Smooth muscle cell (in vitro differentiated cells): ENCODE data around the gene GMDS. TPM values are rescaled to one million over a fixed set of nuclear protein-coding genes. Genes with fewer than 3 reads are reported as not detected.

Source experiments
- DNase-seq: peaks from one replicate; lab custom pipeline; 2025; ENCODE audit not compliant: unreplicated experiment; lab: John Stamatoyannopoulos, UW
- H2AFZ ChIP-seq: fragments of 200-600 bp; sonication (generic); 2 replicates; pipeline ENCODE4 v1.6.0; 2016; ENCODE audit warnings: antibody characterized with exemption, low read depth, mild to moderate bottlenecking
- H3F3A ChIP-seq: fragments of 200-600 bp; sonication (generic); 2 replicates; pipeline ENCODE4 v1.6.0; 2017; ENCODE audit warnings: antibody characterized with exemption, low read depth
- H3K27ac ChIP-seq: fragments of 200-600 bp; sonication (generic); 2 replicates; pipeline ENCODE4 v1.5.1; 2016; ENCODE audit warnings: low read depth, mild to moderate bottlenecking
- H3K27me3 ChIP-seq: fragments of 200-600 bp; sonication (generic); 2 replicates; pipeline ENCODE4 v1.6.1; 2016; ENCODE audit warnings: low read depth, mild to moderate bottlenecking
- H3K36me3 ChIP-seq: fragments of 200-600 bp; sonication (generic); 2 replicates; pipeline ENCODE4 v1.5.1; 2016; ENCODE audit warnings: low read depth
- H3K4me1 ChIP-seq: fragments of 200-600 bp; sonication (generic); 2 replicates; pipeline ENCODE4 v1.5.1; 2016; ENCODE audit warnings: low read depth
- H3K4me2 ChIP-seq: fragments of 200-600 bp; sonication (generic); 2 replicates; pipeline ENCODE4 v1.6.0; 2016; ENCODE audit warnings: mild to moderate bottlenecking
- H3K4me3 ChIP-seq: fragments of 200-600 bp; sonication (generic); 2 replicates; pipeline ENCODE4 v1.5.1; 2016; ENCODE audit warnings: mild to moderate bottlenecking
- H3K79me2 ChIP-seq: fragments of 200-600 bp; sonication (generic); 2 replicates; pipeline ENCODE4 v1.6.0; 2016; ENCODE audit warnings: low read depth, mild to moderate bottlenecking
- H3K9ac ChIP-seq: fragments of 200-600 bp; sonication (generic); 2 replicates; pipeline ENCODE4 v1.6.0; 2016; ENCODE audit warnings: low read depth
- H3K9me3 ChIP-seq: fragments of 200-600 bp; sonication (generic); replicated peaks from 2 replicates; pipeline ENCODE4 v1.5.1; 2016; ENCODE audit warnings: low read depth
- H4K20me1 ChIP-seq: fragments of 200-600 bp; sonication (generic); 2 replicates; pipeline ENCODE4 v1.6.0; 2016; ENCODE audit warnings: low read depth
- WGBS: methylation state at CpG from one replicate; pipeline ENCODE4 v1.1.7; 2016; ENCODE audit warnings: low lambda C conversion rate; 5-methylcytosine and 5-hydroxymethylcytosine counted together
- polyA plus RNA-seq: library from polyadenylated mRNA; unstranded; fragments of >200 nt; fragmentation: Nextera tagmentation; extraction: Ambion mirVana; gene quantifications from 2 replicates; pipeline ENCODE4 v1.2.1, GENCODE V29; 2016
- total RNA-seq: library from RNA; depleted of rRNA; stranded (reverse); fragments of >200 nt; gene quantifications from 2 replicates; pipeline ENCODE4 v1.2.3, GENCODE V29; 2014
- TF ChIP-seq, protein P1 (sequence below): fragments of 200-600 bp; sonication (generic); IDR thresholded peaks from 2 replicates; pipeline ENCODE4 v1.5.1; 2017; ENCODE audit warnings: borderline replicate concordance, mild to moderate bottlenecking, antibody characterized with exemption; ENCODE audit not compliant: insufficient read depth, poor library complexity, severe bottlenecking

Gene GMDS
- total and polyA plus RNA-seq, 2 experiments from 2014 or later = 3.7 to 8.5 TPM

DNA sequence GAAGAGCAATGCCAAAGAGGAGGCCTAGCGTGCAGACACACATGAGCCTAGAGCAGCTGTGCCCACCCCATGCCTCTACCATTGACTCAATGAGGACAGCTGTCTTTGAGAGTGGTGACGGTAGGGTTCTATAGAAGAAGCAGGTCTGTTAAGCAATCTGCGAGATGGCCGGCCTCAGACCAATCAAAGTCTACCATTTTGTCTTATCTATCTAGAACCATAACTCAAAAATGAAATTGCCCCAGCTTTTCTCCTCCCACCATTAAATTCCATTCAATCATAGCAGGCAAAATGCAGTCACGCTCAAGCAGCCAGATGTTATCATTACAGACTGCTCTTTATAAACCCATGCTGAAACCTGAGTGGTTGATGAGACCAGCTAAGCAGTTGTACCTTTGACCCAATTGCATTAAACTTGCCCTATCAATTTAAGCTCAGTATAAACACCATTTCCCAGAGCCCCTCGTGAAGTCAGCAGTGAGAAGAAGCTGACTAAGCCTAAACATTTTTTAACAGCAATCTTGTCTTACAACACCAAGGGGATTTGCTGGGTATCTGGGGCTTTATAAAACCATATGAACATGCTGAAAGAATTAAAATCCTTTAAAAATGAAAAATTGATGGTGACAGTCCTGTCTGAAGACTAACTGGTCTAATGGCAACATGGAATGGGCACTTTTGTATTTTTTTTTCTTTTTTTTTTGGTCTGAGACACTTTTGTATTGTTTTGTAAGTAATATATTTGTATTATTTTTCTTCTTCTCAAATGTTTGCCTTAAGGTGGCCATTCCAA is 578.2 kb downstream of the GMDS start:
- H3K27ac ChIP-seq = no peak overlapping the region
- H4K20me1 ChIP-seq = no peaks in the 10 kb centered on the region
- H3K27me3 ChIP-seq = peaks cover 26% of the 10 kb centered on the region
- no peak for DNase-seq
- H3K9me3 ChIP-seq = no peaks in the 10 kb centered on the region
- H3K79me2 ChIP-seq = no peaks in the 10 kb centered on the region
- peak overlapping the region; percentile 14 for H3K4me2 ChIP-seq
- no peaks in the 10 kb centered on the region for H3K36me3 ChIP-seq
- no peak overlapping the region for H2AFZ ChIP-seq
- H3F3A ChIP-seq = no peaks in the 10 kb centered on the region
- no peaks in the 10 kb centered on the region for H3K4me1 ChIP-seq
- 44% methylated on average over 6 of the region's 6 CpGs for WGBS
- no peak overlapping the region for H3K4me3 ChIP-seq
- H3K9ac ChIP-seq = no peak overlapping the region
- TF ChIP-seq, protein P1, sequence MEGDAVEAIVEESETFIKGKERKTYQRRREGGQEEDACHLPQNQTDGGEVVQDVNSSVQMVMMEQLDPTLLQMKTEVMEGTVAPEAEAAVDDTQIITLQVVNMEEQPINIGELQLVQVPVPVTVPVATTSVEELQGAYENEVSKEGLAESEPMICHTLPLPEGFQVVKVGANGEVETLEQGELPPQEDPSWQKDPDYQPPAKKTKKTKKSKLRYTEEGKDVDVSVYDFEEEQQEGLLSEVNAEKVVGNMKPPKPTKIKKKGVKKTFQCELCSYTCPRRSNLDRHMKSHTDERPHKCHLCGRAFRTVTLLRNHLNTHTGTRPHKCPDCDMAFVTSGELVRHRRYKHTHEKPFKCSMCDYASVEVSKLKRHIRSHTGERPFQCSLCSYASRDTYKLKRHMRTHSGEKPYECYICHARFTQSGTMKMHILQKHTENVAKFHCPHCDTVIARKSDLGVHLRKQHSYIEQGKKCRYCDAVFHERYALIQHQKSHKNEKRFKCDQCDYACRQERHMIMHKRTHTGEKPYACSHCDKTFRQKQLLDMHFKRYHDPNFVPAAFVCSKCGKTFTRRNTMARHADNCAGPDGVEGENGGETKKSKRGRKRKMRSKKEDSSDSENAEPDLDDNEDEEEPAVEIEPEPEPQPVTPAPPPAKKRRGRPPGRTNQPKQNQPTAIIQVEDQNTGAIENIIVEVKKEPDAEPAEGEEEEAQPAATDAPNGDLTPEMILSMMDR = no peak

DNA sequence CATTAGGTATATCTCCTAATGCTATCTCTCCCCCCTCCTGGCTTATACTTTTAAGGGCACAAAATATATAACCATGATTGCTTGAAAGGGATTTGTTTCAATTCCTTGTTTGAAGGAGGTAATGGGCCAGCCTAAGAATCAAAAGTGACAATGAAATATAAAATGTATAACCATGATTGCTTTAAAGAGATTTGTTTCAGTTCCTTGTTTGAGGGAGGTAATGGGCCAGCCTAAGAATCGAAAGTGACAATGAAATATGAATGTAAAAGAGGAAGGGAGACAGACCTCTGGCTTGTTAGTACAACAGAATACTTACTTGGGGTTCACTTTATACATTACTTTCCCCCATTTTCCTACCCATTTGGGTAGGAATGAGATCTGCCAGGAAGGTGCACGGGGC is 580.2 kb downstream of the GMDS start:
- Histone ChIP-seq H3K9ac (no peak overlapping the region), H2AFZ (no peak overlapping the region), H3K27me3 (peaks cover 42% of the 10 kb centered on the region), H3K9me3 (no peaks in the 10 kb centered on the region), H3K79me2 (no peaks in the 10 kb centered on the region), H3K4me2 (no peak overlapping the region), H3F3A (no peaks in the 10 kb centered on the region), H3K27ac (no peak overlapping the region), H4K20me1 (no peaks in the 10 kb centered on the region), H3K4me1 (no peaks in the 10 kb centered on the region), H3K4me3 (no peak overlapping the region), H3K36me3 (no peaks in the 10 kb centered on the region)
- TF ChIP-seq, protein P1 = no peak
- no peak for DNase-seq
- 92% methylated on average over 2 of the region's 2 CpGs for WGBS

DNA sequence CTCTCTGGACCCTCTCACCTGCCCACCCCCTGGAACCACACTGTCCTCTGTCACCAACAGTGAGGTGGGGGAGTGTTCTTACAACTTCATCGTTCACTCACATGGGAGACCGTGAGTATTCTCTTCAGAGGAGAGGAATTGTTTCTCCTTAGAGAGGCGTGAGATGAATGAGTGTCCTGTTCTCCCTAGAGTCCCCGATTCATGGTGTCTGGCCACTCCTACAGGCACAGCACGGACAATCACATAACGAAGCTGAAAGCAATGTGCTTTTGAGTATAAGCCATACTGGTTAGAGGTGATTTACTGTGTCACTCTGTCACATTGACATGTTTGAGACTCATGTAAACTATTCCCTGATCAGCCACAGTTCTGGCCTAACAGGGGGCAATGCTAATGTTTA is 581.1 kb downstream of the GMDS start:
- TF ChIP-seq, protein P1 = no peak
- H4K20me1 ChIP-seq = no peaks in the 10 kb centered on the region

DNA sequence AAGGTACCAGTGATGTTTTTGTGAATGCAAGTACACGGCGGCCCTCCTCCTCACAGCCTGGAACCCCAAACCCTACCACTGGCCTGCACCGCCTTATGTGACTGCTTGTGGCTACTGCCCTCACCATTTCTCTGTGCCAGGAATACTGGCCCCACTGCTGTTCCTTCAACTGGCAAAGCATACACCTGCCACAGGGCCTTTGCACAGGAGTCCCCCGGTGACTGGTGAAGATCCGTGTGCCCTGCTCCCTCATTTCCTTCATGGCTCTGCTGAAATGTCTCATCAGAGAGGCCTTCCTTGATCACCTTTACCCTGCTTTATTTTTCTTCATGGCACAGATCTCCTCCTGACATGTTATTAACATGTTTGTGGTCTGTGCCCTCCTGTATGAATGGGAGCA is 581.9 kb downstream of the GMDS start:
- Histone ChIP-seq H3K4me3 (no peak overlapping the region), H4K20me1 (no peaks in the 10 kb centered on the region), H3K79me2 (no peaks in the 10 kb centered on the region), H3F3A (no peaks in the 10 kb centered on the region), H3K4me1 (no peaks in the 10 kb centered on the region), H2AFZ (no peak overlapping the region), H3K27ac (no peak overlapping the region), H3K9me3 (no peaks in the 10 kb centered on the region), H3K36me3 (no peaks in the 10 kb centered on the region), H3K9ac (no peak overlapping the region), H3K27me3 (peaks cover 43% of the 10 kb centered on the region), H3K4me2 (no peak overlapping the region)
- WGBS = 95% methylated on average over 5 of the region's 5 CpGs
- no peak for DNase-seq
- TF ChIP-seq, protein P1 = no peak

More for the DNA sequence above, 581.1 kb downstream of the GMDS start:
- Histone ChIP-seq H3K4me3 (no peak overlapping the region), H3K9ac (no peak overlapping the region), H3K9me3 (no peaks in the 10 kb centered on the region), H3K4me1 (no peaks in the 10 kb centered on the region), H3K36me3 (no peaks in the 10 kb centered on the region), H3K27ac (no peak overlapping the region), H3K4me2 (no peak overlapping the region), H3F3A (no peaks in the 10 kb centered on the region), H3K27me3 (peaks cover 48% of the 10 kb centered on the region), H3K79me2 (no peaks in the 10 kb centered on the region), H2AFZ (no peak overlapping the region)
- DNase-seq = no peak
- 95% methylated on average over 5 of the region's 6 CpGs for WGBS
